ENCODE data around the gene ADGRL3. TPM values are rescaled to one million over a fixed set of nuclear protein-coding genes. Genes with fewer than 3 reads are reported as not detected.

ADGRL3 gene
- total and polyA plus RNA-seq, 3 donors from 2014 or later: 11.6 to 21.6 (median 12.8) TPM

- intact Hi-C loops (cut with DNase I; ENCODE audit: low total_unique reads): no loop called here
- no peak for DNase-seq
- H3K9me3 ChIP-seq: no peaks in the 10 kb centered on the region
- TF ChIP-seq POLR2A (IDR thresholded peaks at IDR 0.05): no peak
- no peak for TF ChIP-seq CTCF (IDR thresholded peaks at IDR 0.05)
- no peaks in the 10 kb centered on the region for H3K27me3 ChIP-seq
- WGBS, 2 donors: 94 to 95% methylated on average over 2 of the region's 2 CpGs
- no peaks in the 10 kb centered on the region for H3K4me1 ChIP-seq
- H3K36me3 ChIP-seq (ENCODE audit: low read depth, missing control alignments): no peaks in the 10 kb centered on the region
- H3K27ac ChIP-seq: no peak overlapping the region
- no peak overlapping the region for H3K4me3 ChIP-seq
Measured at GRCh38 chr4:61805227-61805626, 605.1 kb downstream of the ADGRL3 start.

GRCh38 chr4:61805979-61806378 lies 605.9 kb downstream of the ADGRL3 start:
- intact Hi-C loops (cut with DNase I; ENCODE audit: low total_unique reads): no loop called here
- H3K4me3 ChIP-seq: no peak overlapping the region
- WGBS, 2 donors: 85 to 87% methylated on average over 2 of the region's 2 CpGs

GRCh38 chr4:61812171-61812570 lies 612.0 kb downstream of the ADGRL3 start:
- no peaks in the 10 kb centered on the region for H3K9me3 ChIP-seq
- H3K4me3 ChIP-seq: no peak overlapping the region
- no peak for TF ChIP-seq CTCF (IDR thresholded peaks at IDR 0.05)
- no peak for TF ChIP-seq POLR2A (IDR thresholded peaks at IDR 0.05)
- DNase-seq: no peak
- intact Hi-C loops (cut with DNase I; ENCODE audit: low total_unique reads): no loop called here
- H3K4me1 ChIP-seq: no peaks in the 10 kb centered on the region
- 73 to 77% methylated on average over 2 of the region's 2 CpGs for WGBS, 2 donors
- no peaks in the 10 kb centered on the region for H3K27me3 ChIP-seq
- H3K27ac ChIP-seq: no peak overlapping the region
- no peaks in the 10 kb centered on the region for H3K36me3 ChIP-seq (ENCODE audit: low read depth, missing control alignments)

More at GRCh38 chr4:61805979-61806378, 605.9 kb downstream of the ADGRL3 start:
- Histone ChIP-seq H3K4me1 (no peaks in the 10 kb centered on the region), H3K27ac (no peak overlapping the region), H3K36me3 (ENCODE audit: low read depth, missing control alignments) (no peaks in the 10 kb centered on the region), H3K27me3 (no peaks in the 10 kb centered on the region), H3K9me3 (no peaks in the 10 kb centered on the region)
- TF ChIP-seq POLR2A (IDR thresholded peaks at IDR 0.05): no peak
- no peak for TF ChIP-seq CTCF (IDR thresholded peaks at IDR 0.05)
- DNase-seq: no peak

GRCh38 chr4:61817071-61817470 lies 616.9 kb downstream of the ADGRL3 start:
- DNase-seq: no peak
- intact Hi-C loops (cut with DNase I; ENCODE audit: low total_unique reads): no loop called here
- Histone ChIP-seq H3K9me3 (no peaks in the 10 kb centered on the region), H3K27me3 (no peaks in the 10 kb centered on the region), H3K4me3 (no peak overlapping the region), H3K36me3 (ENCODE audit: low read depth, missing control alignments) (no peaks in the 10 kb centered on the region), H3K4me1 (no peaks in the 10 kb centered on the region), H3K27ac (no peak overlapping the region)
- WGBS, 2 donors: 99% methylated on average over 4 of the region's 4 CpGs; no CpG with 5 or more reads in 1 of the 2 donors
- no peak for TF ChIP-seq CTCF (IDR thresholded peaks at IDR 0.05)
- TF ChIP-seq POLR2A (IDR thresholded peaks at IDR 0.05): no peak

- Histone ChIP-seq H3K27ac (no peak overlapping the region), H3K9me3 (no peaks in the 10 kb centered on the region), H3K36me3 (ENCODE audit: low read depth, missing control alignments) (no peaks in the 10 kb centered on the region), H3K4me1 (no peaks in the 10 kb centered on the region), H3K4me3 (no peak overlapping the region), H3K27me3 (no peaks in the 10 kb centered on the region)
- WGBS, 2 donors: 52 to 53% methylated on average over 3 of the region's 3 CpGs
- no peak for DNase-seq
- TF ChIP-seq POLR2A (IDR thresholded peaks at IDR 0.05): no peak
- TF ChIP-seq CTCF (IDR thresholded peaks at IDR 0.05): no peak
- intact Hi-C loops (cut with DNase I; ENCODE audit: low total_unique reads): no loop called here
Measured at GRCh38 chr4:61820136-61820535, 620.0 kb downstream of the ADGRL3 start.
